Prostate gland (tissue), 2 donors: ENCODE data around the gene RNF217. TPM values are rescaled to one million over a fixed set of nuclear protein-coding genes. Genes with fewer than 3 reads are reported as not detected.

Experiments used
- DNase-seq: peaks from one replicate; pipeline ENCODE4 v3.0.0-alpha.2; 2019; ENCODE audit warnings: low spot score
- H3K27ac ChIP-seq, 2 donors: fragments of 200-600 bp; sonication (generic); 2 replicates each; pipeline ENCODE4 v1.5.1; 2017 to 2019
- H3K27me3 ChIP-seq: fragments of 200-600 bp; sonication (generic); replicated peaks from 2 replicates; pipeline ENCODE4 v1.5.1; 2019; ENCODE audit not compliant: insufficient read depth
- H3K36me3 ChIP-seq, 2 donors: fragments of 200-600 bp; sonication (generic); 1 replicate in 1 of 2; 2 replicates in 1 of 2; pipeline versions ENCODE4 v1.5.1 to v1.8.1; 2017 to 2019
- H3K4me1 ChIP-seq: fragments of 200-600 bp; sonication (generic); replicated peaks from 2 replicates; pipeline ENCODE4 v1.5.1; 2019
- H3K4me3 ChIP-seq, 2 donors: fragments of 200-600 bp; sonication (generic); 2 replicates each; pipeline ENCODE4 v1.5.1; 2017 to 2019
- H3K9me3 ChIP-seq: fragments of 200-600 bp; sonication (generic); 2 replicates; pipeline ENCODE4 v1.5.1; 2017
- POLR2A ChIP-seq: fragments of 450-650 bp; IDR thresholded peaks from one replicate; pipeline ENCODE4 v1.6.1; 2016; ENCODE audit warnings: antibody characterized with exemption, mild to moderate bottlenecking
- POLR2AphosphoS5 ChIP-seq: sonication (generic); formaldehyde crosslinking; IDR thresholded peaks from one replicate; pipeline ENCODE4 v1.6.1; 2017; ENCODE audit warnings: antibody characterized with exemption
- WGBS: methylation state at CpG from one replicate; pipeline ENCODE4 v1.1.5; 2018; 5-methylcytosine and 5-hydroxymethylcytosine counted together
- intact Hi-C: fragments of 100-400 bp; cut with DNase I; formaldehyde crosslinking; loops from one replicate; pipeline ENCODE4 v1.14.2; 2022
- total RNA-seq, 2 donors: library from RNA; depleted of rRNA; stranded (reverse); fragments of >200 nt; gene quantifications; one replicate each; pipeline ENCODE4 v1.1.0, GENCODE V29; 2016
- TF ChIP-seq, protein P1 (sequence below), 4 experiments: fragments of 200-600 bp in 2 of 4; fragments of 450-650 bp in 2 of 4; sonication (generic) in 2 of 4; IDR thresholded peaks; 1 replicate in 3 of 4; 2 replicates in 1 of 4; pipeline ENCODE4 v1.5.1; 2016 to 2019; ENCODE audit warnings: antibody characterized with exemption in 4 of 4, mild to moderate bottlenecking in 2 of 4, moderate library complexity in 2 of 4

The RNF217 gene
- total RNA-seq, 2 donors from 2014 or later, result 12.1 to 24.3 TPM

DNA sequence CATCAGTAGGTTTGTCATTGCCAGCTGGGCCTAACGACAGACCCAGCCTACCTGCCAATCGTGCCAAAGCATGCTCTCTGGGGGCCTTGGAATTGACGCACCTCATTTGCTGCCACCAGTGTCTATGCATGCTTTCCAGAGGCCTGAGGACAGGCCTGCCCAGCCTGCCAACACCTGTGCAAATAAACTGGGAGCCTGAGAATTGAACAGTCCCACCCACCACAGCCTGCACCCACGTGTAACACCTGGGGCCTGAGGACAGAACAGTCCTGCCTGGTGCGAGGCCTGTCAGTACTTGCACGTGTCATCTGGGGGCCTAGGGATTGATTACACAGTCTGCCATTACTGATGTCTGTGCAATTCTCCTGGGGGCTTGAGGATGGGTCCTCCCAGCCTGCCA, 6.2 kb upstream of the RNF217 start:
- H3K27ac ChIP-seq, result no peak overlapping the region
- 62% methylated on average over 6 of the region's 6 CpGs for WGBS
- no peaks in the 10 kb centered on the region for H3K9me3 ChIP-seq
- no peaks in the 10 kb centered on the region for H3K4me1 ChIP-seq
- H3K36me3 ChIP-seq, result no peaks in the 10 kb centered on the region
- H3K4me3 ChIP-seq, result no peak overlapping the region
- H3K27me3 ChIP-seq, result no peaks in the 10 kb centered on the region
- TF ChIP-seq, protein P1, sequence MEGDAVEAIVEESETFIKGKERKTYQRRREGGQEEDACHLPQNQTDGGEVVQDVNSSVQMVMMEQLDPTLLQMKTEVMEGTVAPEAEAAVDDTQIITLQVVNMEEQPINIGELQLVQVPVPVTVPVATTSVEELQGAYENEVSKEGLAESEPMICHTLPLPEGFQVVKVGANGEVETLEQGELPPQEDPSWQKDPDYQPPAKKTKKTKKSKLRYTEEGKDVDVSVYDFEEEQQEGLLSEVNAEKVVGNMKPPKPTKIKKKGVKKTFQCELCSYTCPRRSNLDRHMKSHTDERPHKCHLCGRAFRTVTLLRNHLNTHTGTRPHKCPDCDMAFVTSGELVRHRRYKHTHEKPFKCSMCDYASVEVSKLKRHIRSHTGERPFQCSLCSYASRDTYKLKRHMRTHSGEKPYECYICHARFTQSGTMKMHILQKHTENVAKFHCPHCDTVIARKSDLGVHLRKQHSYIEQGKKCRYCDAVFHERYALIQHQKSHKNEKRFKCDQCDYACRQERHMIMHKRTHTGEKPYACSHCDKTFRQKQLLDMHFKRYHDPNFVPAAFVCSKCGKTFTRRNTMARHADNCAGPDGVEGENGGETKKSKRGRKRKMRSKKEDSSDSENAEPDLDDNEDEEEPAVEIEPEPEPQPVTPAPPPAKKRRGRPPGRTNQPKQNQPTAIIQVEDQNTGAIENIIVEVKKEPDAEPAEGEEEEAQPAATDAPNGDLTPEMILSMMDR (IDR thresholded peaks at IDR 0.05), result no peak
- TF ChIP-seq POLR2AphosphoS5 (no peak), POLR2A (no peak)
- DNase-seq, result no peak
- intact Hi-C loops, result no loop called here

DNA sequence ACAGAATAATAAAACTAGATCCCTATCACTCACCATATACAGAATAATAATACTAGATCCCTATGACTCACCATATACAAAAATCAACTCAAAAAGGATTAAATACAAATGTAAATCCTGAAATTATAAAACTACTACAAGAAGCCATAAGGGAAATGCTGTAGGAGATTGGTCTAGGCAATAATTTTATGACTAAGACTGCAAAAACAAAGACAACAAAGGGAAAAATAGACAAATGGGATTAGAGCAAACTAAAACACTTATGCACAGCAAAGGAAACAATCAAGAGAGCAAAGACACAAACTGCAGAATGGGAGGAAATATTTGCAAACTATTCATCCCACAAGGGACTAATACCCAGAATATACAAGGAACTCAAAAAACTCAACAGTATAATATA, 4.1 kb upstream of the RNF217 start:
- intact Hi-C loops, result no loop called here
- Histone ChIP-seq H3K27me3 (no peaks in the 10 kb centered on the region), H3K9me3 (no peaks in the 10 kb centered on the region), H3K4me1 (no peaks in the 10 kb centered on the region), H3K36me3 (no peaks in the 10 kb centered on the region), H3K27ac (no peak overlapping the region), H3K4me3 (no peak overlapping the region)
- TF ChIP-seq POLR2AphosphoS5, result no peak
- TF ChIP-seq, protein P1 (IDR thresholded peaks at IDR 0.05), result no peak
- no peak for TF ChIP-seq POLR2A
- DNase-seq, result no peak

DNA sequence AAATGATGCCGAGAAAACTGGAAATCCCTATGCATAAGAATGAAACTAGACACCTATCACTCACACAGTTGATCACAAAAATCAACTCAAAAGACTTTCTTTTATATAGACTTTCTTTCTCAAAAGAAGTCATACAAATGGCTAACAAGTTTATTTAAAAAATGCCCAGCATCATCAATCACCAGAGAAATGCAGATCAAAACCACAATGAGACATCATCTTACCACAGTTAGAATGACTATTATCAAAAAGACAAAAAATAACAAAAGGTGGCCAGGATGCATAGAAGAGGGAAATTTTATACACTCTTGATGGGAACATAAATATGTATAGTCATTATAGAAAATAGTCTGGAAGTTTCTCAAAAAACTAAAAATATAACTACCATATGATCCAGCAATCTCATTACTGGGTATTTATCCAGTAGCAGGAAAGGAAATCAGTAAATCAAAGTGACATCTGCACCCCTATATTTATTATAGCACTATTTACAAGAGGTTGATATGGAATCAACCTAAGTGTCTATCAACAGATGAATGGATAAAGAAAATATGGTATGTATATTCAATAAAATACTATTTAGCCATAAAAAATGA, 3.4 kb upstream of the RNF217 start:
- DNase-seq, result no peak
- Histone ChIP-seq H3K4me3 (no peak overlapping the region), H3K9me3 (no peaks in the 10 kb centered on the region), H3K36me3 (no peaks in the 10 kb centered on the region), H3K27me3 (no peaks in the 10 kb centered on the region), H3K27ac (no peak overlapping the region), H3K4me1 (no peaks in the 10 kb centered on the region)
- intact Hi-C loops, result no loop called here
- 97% methylated on average over 1 of the region's 1 CpG for WGBS
- TF ChIP-seq, protein P1 (IDR thresholded peaks at IDR 0.05), result no peak
- TF ChIP-seq POLR2A (no peak), POLR2AphosphoS5 (no peak)

DNA sequence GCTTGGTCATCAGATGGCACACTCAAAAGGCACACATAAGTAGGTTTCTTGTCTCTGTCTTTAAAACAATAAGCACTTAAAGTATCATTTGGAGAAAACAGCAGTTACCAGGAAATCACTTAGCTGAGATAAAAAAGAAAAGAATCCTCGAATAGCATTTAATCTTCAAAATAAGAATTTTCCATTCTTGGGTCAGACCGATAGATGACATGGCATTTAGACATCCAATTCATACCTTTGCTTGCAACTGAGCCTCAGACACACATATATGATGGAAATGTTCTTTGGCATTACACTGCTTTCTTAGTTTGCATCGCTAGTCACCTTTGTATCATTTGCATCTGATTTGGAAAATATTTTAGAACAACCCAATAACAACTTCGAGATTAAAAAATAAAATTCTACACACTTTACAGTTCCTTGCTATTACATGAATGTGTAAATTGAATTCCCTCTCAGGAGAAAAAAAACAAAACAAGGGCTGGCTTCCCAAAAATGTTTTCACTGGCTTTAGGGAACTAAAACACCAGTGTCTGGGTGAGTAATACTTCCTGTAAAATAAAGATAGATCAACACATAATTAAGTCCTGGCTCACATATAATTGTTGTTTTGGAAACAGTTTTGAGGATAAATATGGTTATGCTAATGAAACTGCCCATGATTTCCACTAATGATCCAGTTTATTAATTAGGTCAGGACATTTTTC, 1.3 kb upstream of the RNF217 start:
- DNase-seq, result no peak
- Histone ChIP-seq H3K4me3 (peak overlapping the region; percentile 75 to 88), H3K27me3 (no peaks in the 10 kb centered on the region), H3K4me1 (no peaks in the 10 kb centered on the region), H3K9me3 (no peaks in the 10 kb centered on the region), H3K27ac (peak overlapping the region; percentile 89 to 93), H3K36me3 (no peaks in the 10 kb centered on the region)
- 77% methylated on average over 4 of the region's 4 CpGs for WGBS
- intact Hi-C loops, result loop anchor here (5.0 kb wide), 1 partner anchor 136 kb away; no protein-coding TSS in a partner anchor
- TF ChIP-seq POLR2AphosphoS5 (no peak), POLR2A (no peak)
- TF ChIP-seq, protein P1 (IDR thresholded peaks at IDR 0.05), result no peak

DNA sequence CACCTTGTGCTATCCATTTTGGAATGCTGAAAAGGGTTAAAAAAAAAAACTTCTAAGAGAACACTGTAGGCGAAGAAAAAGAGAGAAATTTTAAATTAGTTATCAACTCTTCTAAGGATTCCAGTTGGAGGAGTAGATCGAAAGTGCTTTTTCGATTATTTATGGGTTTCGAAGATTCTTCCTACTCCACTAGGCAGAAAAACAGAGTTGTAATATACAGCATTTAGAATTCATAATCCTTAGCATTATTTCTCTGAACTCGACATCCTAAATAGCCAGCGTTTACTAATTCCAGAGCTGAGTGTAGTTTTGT, 817 bp upstream of the RNF217 start:
- no peaks in the 10 kb centered on the region for H3K36me3 ChIP-seq
- peak overlapping the region; percentile 75 to 88 for H3K4me3 ChIP-seq
- H3K27me3 ChIP-seq, result no peaks in the 10 kb centered on the region
- no peak for DNase-seq
- H3K9me3 ChIP-seq, result no peaks in the 10 kb centered on the region
- peak overlapping the region; percentile 89 to 93 for H3K27ac ChIP-seq
- no peaks in the 10 kb centered on the region for H3K4me1 ChIP-seq
- intact Hi-C loops, result loop anchor here (5.0 kb wide), 1 partner anchor 136 kb away; no protein-coding TSS in a partner anchor
- 2% methylated on average over 6 of the region's 6 CpGs for WGBS
- no peak for TF ChIP-seq POLR2A
- TF ChIP-seq, protein P1 (IDR thresholded peaks at IDR 0.05), result no peak
- TF ChIP-seq POLR2AphosphoS5, result no peak
